ENCODE data around the gene FHOD3.

DNA sequence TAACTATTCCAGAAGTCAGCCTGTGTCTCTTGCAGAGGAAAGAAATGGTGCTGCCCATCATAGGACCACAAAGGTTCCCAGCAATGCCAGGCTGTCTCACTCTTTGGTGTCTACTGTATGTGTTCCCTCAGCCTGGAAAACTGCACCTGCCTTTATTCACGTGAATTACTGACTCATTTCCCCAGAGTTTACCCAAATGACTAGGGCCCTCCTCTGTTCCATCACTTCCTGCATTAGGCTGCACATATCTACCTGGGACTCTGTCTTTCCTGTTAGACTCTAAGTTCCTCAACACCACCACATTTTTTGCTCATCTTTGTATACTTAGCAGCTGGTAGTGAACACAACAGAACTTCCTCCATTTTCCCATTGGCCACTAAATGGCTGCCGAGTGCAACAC lies 188.3 kb downstream of the FHOD3 start:
- TF ChIP-seq EZH2 (optimal IDR thresholded peaks at IDR 0.05; ENCODE audit: low read depth, low read length) = no peak
- TF ChIP-seq, protein P1, sequence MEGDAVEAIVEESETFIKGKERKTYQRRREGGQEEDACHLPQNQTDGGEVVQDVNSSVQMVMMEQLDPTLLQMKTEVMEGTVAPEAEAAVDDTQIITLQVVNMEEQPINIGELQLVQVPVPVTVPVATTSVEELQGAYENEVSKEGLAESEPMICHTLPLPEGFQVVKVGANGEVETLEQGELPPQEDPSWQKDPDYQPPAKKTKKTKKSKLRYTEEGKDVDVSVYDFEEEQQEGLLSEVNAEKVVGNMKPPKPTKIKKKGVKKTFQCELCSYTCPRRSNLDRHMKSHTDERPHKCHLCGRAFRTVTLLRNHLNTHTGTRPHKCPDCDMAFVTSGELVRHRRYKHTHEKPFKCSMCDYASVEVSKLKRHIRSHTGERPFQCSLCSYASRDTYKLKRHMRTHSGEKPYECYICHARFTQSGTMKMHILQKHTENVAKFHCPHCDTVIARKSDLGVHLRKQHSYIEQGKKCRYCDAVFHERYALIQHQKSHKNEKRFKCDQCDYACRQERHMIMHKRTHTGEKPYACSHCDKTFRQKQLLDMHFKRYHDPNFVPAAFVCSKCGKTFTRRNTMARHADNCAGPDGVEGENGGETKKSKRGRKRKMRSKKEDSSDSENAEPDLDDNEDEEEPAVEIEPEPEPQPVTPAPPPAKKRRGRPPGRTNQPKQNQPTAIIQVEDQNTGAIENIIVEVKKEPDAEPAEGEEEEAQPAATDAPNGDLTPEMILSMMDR (IDR thresholded peaks at IDR 0.05; ENCODE audit: low read length) = no peak

Data from MM.1S (cell line).